GM19240 (cell line): ENCODE results near the gene MGME1.
A peak's percentile ranks its signal among the peaks of the same experiment; 100 is the strongest.

ENCODE experiments used
- DNase-seq: peaks from one replicate; pipeline ENCODE4 v3.0.0; 2011; ENCODE audit warnings: low spot score; ENCODE audit not compliant: insufficient read length

Gene MGME1

DNA sequence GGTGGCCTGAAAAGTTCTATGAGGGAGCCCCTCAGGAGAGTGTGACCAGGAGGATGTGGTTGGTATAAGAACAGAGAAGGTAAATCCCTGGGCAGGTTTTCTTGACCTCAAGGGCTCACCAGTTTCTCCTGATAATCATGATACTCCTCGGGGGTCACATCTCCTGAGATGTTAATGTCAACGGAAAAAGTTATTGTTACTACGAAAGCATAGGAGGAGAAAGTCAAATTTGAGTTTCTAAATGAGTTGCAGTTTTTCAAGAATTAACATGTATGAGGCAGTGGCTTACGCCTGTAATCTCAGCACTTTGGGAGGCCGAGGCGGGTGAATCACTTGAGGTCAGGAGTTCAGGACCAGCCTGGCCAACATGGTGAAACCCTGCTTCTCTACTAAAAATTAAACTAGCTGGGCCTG, 23.4 kb downstream of the MGME1 start:
- no peak for DNase-seq

DNA sequence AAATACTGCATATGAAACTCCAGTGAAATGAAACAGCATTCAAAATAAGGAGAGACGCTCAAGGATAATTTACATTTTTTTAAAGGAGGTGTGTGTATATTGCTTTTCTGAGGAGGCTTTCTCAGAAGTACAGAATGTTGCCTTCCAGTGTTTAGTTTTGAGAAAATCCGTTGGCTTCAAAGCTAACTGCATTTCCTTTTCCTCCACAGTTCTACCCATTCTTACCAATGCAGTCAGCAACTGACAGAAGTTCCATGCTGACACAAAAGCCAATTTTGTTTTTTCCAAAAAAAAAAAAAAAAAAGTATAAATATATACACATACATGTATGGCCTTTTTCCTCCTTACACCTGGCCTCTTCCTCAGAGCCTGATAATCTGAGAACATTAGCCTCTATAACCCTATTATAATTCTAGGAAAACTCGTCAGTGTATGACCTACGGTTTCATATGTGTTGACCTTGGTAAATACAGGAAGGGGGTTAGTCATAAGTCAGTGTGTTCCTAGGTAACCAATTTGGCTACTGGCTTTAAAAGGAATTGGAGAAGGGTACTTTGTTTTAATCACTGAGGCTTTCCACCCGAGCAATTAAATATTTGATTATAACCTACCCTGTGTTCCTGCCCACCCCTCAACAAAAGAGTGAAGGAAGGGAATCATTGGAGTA, 24.2 kb downstream of the MGME1 start:
- no peak for DNase-seq

DNA sequence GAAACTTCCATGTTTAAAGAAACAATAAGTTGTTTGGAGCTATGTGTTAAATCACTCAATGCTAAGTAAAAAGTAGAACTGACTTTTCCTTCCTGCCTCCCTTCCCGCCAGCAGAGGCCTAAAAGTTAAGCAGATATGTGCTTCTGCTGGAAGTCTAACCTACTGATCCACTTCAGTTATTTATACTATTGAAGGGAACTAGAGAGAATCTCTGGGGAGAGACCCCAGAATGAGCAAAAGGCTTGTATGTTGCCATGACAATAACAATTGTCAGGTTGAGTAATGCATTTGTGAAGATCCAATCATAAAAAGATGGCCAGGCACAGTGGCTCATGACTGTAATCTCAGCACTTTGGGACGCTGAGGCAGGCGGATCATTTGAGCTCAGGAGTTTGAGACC, 24.7 kb downstream of the MGME1 start:
- DNase-seq = no peak

DNA sequence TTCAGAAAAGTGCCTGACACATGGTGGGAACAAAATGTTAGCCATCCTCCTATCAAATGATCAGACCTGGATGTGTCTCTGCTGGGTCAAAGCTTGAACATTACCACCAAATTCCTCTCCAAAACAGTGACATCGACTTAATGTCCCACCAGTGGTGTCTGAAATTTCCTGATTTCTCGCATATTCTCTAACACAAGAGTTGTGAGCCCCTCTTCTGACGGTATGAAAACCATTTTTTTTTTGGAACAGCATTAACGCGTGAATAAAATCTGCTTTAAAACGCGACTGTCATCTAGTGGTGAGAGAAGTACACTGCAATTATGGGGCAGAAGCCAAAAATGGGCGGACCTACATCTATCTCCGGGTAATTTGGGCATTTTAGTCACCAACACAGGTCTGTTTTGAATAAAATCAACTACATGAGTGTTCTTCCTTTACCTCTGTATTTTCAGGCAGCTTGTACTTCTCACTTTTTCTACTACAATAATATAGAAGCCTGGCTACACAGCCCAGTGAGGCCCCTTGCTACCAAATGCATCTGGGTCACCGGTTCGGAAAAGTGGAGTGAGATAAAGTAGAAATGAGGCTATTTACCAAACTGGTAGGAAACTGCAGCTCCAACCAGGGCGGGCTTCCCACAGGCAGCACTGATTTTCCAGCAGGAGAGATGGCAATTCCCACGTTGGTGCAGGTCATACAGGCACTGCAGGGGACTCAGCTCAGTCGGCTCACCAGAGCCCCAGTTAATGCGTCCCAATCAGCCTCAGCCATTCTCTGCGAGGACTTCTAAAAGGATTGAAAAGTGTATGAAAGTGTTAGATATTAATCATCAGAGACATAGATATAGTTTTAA, 27.4 kb downstream of the MGME1 start:
- DNase-seq = no peak

DNA sequence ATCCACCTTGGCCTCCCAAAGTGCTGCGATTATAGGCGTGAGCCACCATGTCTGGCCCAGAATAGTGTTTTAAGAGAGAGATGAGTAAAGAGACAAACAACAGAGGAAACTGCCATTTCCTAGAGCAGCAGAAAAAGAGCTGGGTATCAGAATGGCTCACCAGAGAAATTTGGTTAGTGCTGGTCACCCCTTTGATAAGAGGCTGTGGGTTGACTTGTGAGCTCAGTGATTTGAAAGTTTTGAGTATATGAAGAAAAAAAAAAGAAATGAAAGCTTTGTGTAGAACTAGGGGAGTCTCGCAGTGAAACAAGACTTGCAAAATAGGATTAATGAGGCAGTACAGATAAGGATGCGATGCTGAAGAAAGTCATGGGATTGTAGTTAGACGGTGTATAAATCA, 29.6 kb downstream of the MGME1 start:
- no peak for DNase-seq

DNA sequence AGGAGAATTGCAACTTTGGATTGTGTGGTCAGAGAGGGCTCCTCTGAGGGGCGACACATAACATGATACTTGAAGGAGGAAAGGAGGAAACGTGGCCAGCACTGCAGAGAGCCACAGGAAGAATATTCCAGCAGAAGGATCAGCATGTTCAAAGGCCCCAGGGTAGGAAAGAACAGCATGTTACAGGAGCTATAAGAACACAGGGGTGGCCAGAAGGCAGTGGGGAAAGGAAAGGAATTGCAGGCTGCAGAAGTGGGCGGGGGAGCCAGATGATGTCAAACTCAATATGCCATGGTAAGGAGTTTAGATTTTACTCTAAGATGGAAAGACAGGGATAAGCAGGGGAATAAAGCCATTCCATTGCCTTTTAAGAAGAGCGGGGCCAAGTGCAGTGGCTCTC, 30.7 kb downstream of the MGME1 start:
- DNase-seq = no peak

DNA sequence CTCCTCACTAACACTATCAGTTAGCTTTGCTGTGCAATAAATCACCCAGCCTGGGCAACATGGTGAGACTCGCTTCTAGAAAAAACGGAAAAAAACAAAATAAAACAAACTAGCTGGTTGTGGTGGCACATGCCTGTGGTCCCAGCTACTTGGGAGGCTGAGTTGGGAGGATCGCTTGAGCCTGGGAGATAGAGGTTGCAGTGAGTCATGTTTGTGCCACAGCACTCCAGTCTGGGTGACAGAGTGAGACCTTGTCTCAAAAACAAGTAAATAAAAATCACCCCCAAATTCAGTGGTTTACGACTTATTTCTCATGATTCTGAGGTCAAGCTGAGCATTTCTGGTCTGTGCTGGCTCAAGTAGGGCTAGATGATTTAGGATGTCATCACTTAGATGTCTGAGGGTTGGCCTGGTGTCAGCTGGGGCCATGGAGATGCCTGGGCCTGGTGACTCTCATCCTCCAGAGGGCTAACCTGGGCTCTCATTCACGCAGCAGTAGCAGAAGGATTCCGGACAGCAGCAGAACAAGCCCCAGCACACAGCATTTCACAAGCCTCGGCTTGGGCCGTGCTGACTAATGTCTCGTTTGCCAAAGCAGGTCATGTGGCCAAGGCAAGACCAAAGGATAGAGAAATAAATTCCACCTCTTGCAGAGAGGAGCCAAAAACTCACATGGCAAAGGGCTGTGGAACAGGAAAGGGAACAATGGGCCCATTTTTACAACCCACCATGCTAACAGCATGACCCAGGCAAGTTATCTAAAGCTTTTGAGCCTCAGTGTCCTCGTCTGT, 32.5 kb downstream of the MGME1 start:
- DNase-seq = no peak

DNA sequence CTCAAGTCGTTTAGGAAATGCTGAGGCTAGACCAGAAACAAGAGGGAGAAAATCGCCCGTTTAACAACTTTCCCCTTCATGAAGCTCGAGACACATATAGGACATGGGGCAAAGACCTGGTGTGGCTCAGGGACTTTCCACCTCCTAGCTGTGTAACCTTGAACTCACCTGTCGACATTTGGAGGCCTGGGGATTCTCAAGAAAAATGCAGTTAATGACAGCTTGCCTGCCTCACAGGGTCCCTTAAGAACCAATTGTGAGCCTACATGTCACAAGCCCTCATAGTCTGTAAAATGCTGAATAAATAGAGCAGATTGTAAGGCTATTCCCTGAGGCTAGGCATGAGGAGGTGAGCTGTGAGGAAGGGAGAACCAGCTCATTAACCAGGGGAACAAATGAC, 35.1 kb downstream of the MGME1 start:
- DNase-seq = no peak

DNA sequence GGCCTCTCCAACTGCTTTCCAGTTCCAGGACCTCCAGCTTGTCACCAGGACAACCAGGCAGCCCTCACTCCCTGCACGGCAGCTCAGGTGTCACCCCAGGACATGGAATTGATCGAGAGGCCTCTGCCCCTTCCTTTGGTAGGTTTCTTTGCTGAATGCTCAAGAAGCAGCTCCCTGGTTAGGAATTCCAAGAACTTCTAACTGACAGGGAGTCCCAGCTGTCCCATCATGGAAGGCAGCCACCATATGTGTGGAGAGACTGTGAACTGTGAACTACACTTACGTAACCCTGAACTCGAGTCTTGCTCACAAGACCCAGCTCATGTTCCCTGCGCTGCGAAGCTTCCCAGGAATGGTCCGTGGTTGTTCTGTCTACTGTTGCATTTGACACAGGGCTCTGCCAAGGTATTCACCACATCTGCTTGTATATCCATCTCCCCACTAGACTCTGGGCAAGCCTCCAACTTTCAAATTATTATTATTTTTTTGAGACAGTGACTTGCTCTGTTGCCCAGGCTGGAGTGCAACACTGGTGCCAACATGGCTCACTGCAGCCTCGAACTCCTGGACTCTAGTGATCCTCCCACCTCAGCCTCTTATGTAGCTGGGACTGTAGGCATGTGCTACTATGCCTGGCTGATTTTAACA, 35.7 kb downstream of the MGME1 start:
- no peak for DNase-seq

DNA sequence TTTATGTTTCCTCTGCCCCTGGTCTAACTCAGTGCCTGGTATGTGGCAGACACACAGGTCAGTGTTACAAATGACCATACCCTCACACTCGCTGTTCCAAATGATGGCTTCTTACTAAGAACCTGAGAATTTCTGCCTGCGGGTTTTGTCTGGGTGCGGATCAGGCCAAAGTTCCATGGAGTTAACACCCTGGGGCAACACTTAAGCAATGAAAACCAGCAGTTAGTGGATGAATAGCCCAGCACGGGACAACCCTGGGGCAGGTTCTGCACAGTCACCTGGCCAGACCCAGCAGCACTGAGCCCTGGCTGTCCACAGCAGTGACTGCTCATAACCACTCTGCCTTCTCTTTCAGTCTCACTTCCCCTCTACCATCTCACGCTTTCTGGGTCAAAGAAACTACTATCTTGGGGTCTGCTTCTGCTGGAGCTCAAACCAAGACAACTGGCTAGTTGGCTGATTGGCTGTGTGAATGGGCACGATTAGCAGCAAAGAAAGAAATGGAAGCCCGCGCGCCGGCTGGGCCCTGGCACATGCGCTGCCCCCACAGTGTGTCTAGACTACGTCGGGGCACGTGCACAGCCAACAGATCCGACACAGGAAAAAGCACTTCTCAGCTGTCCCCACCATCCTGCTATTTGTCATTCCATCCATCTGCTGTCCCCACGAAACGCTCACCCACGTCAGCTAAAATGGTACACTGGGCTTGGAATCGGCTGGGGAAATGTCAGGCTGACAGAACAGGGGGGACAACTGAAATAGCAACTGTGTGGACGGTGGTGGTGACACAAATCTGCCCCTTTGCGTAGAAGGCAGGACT, 36.6 kb downstream of the MGME1 start:
- peak; percentile 65 for DNase-seq

DNA sequence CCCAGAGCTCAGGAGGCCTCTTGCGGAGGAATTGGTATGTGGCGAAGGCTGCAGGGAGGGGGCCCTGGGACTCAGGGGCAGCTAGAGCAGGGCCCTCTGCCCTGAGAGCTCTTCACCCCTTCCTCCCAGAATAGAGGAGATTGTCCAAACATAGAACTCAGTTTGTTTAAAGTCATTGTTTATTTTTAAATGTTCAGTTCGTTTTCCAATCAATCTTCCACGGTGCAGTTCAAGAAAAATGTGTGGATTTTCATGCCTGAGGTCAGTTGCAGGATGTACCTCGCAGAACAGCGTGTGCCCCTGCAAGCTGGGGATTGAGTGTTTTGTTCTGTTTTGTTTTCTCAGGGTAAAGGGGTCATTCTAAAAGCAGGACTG, 37.2 kb downstream of the MGME1 start:
- no peak for DNase-seq

DNA sequence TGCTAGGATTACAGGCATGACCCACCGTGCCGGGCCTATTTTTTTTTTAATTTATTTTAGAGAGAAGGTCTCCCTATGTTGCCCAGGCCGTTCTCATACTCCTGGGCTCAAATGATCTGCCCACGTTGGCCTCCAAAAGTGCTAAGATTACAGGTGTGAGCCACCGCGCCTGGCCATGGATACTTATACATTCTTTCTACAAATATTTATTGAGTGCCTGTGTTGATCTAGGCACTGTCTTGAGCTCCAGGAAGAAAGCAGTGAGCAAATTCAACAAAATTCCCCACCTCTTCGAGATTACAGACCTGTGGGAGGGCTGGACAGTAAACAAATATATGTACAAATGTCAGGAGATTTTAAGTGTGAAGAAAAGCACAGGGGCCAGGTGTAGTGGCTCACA, 37.9 kb downstream of the MGME1 start:
- no peak for DNase-seq

DNA sequence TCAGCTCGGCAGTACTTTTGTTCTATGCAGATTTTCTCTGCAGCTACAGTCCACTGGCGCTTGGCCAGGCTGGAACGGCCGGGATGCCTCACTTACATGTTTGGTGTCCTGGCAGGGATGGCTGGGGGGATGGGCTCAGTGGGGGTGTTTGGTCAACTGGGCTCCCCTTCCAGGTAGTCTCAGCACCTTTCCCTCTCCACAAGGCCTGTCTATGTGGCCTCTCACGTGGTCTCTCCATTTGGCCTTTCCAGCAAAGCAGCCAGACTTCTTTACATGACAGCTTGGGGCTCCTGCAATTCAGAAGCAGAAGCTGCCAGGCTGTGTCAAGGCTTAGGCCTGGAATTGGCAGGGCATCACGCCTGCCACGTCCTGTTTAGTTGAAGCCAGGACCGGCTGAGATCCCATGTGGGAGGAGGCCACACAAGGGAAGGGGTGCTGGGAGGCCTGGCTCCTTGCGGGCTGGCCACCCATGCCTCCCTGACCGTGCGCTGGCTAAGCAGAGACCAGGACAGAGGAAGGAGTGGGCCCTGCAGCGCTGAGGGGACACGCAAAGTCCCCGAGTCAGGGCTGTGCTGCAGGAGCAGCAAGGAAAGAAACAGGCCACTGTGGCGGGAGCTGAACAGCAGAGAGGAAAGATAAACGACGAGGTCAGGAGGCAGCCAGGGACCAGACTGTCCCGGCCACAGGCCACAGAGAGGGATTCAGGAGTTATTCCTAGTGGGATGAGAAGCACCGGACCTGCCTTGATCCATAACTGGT, 38.9 kb downstream of the MGME1 start:
- no peak for DNase-seq

DNA sequence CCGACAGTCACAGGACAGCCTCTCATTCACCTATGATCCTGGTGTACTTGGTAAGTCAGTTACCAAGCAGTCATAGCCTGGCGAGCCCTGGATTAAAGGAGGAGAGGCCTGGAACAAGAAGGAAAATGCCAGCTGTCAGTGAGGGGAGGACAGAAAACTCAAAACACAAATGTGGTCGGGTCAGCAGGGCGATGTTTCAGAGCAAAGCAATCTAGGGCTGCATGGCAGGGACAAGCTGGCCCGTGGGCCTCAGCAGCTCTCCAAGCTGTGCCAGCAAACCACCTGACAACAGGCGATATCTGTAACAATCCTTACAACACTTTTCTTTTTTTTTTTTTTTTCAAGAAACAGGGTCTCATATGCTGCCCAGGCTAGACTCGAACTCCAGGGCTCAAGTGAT, 40.3 kb downstream of the MGME1 start:
- DNase-seq = no peak

DNA sequence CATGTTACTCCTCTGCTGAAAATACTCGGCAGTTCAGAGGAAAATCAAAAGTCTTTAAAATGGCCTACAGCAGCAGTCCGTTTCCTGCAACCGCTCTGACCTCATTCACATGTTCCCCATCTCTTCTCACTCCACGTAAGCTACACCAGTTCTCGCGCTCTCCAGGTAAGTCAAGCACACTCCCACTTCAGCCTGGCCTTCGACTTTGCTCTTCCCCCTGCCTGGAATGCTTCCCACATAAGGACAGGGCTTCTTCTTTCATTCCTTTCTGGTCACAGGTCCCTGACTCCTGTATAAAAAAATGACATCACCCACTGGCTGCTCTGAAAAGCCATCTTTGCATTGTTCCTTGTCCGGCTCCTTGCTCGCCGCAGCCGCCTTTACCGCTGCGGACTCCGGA, 42.7 kb downstream of the MGME1 start:
- no peak for DNase-seq

DNA sequence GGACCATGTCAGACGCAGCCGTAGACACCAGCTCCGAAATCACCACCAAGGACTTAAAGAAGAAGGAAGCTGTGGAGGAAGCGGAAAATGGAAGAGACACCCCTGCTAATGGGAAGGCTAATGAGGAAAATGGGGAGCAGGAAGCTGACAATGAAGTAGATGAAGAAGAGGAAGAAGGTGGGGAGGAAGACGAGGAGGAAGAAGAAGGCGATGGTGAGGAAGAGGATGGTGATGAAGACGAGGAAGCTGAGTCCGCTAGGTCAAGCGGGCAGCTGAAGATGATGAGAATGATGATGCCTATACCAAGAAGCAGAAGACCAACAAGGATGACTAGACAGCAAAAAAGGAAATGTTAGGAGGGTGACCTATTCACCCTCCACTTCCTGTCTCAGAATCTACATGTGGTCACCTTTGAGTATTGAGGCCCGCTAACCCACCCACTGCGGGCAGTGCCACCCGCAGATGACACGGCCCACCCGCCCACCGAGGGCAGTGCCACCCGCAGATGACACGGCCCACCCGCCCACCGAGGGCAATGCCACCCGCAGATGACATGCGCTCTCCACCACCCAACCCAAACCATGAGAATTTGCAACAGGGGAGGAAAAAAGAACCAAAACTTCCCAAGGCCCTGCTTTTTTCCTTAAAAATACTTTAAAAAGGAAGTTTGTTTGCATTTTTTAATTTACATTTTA, 43.3 kb downstream of the MGME1 start:
- no peak for DNase-seq

DNA sequence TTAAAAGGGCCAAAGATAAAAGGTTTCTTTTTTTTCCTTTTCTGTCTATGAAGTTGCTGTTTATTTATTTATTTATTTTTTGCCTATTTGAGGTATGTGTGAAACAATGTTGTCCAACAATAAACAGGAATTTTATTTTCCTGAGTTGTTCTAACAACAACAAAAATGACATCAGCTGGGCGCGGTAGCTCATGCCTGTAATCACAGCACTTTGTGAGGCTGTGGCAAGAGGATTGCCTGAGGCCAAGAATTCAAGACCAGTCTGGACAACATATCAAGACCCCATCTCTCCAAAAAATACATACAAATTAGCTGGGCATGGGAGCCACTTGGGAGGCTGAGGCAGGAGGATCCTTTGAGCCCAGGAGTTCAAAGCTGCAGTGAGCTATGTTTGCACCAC, 44.1 kb downstream of the MGME1 start:
- no peak for DNase-seq

DNA sequence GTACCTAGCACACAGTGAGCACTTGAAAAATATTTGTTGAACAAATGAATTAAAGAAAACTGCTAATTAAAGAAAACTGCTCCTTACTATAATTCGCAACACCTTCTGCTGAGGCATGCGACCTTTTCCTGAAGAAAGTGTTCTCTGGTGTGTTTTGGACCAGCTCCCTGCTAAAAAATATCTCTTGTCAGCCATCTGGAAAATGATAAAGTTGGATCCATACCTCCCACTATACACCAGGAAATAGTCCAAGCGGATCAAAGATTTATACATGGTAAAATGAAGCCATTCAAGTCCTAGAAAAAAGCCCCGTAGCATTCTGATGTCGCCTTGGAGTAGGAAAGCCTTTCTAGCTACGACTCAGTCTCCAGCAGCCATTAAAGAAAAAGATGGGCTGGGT, 45.6 kb downstream of the MGME1 start:
- no peak for DNase-seq

DNA sequence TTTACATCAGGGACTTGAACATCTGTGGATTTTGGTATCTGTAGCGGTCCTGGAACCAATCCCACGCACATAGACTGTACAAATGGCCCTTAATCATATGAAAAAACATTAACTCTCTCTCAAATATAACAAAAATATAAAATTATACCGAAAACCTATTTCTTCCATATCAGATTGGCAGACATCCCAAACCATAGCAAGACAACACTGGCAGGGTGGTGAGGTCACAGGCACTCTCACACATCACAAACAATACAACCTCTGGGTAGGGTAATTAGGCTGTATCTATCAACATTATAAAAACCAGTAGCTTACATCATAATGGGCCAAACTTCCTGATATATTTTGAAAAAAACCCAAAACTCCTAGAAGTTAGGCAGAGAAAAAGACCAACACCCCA, 48.0 kb downstream of the MGME1 start:
- DNase-seq = no peak

DNA sequence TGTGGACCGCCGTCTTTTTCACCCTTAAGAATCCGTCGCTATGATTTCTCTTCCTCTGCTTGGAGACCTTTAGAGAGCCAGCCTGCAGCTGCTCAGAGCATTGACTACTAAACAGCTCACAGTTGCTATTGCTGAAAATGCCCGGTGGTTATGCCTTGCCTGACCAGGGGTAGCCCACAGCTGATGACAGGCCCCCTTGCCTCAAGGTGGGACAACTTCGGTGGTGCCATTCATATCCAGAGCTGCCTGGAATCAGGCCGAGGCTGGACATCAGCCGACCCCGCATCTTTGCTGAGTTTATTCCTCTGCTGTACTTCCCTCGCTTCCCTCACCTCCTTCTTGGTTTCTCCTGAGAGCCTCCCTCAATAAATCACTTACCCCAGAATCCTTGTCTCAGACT, 49.3 kb downstream of the MGME1 start:
- DNase-seq = no peak
